HepG2 (cell line): Measurements from ENCODE around the gene UAP1L1. TPM values are rescaled to one million over a fixed set of nuclear protein-coding genes. Genes with fewer than 3 reads are reported as not detected.

Experiments
- ATAC-seq: fragments of 200-7000 bp; cut with Tn5 transposase; 3 replicates; pipeline ENCODE4 v1.9.1; 2020; ENCODE audit warnings: mild to moderate bottlenecking, moderate library complexity
- BruUV-seq: library from RNA; stranded (reverse); fragments of 400-500 nt; replicated peaks from 2 replicates; lab custom pipeline; 2021; lab: Mats Ljungman, UMichigan
- CTCF ChIA-PET: fragments of 300-600 bp; formaldehyde crosslinking; extraction: SDS; loops from one replicate; lab custom pipeline; 2021; ENCODE audit warnings: low total read pairs, inconsistent platforms, low intra/inter-chr PET ratio; lab: Yijun Ruan, JAX
- POLR2A ChIA-PET: fragments of 350-600 bp; sonication (Branson Sonifier 250); formaldehyde crosslinking; loops from one replicate; lab custom pipeline; 2020; ENCODE audit warnings: antibody characterized with exemption, inconsistent platforms; lab: Yijun Ruan, JAX
- DNase-seq: peaks from one replicate; pipeline ENCODE4 v3.0.0-alpha.2; 2015; ENCODE audit warnings: low spot score
- FAIRE-seq: peaks from 3 replicates; lab custom pipeline; 2011; peaks lifted over from hg19 to GRCh38; lab: Jason Lieb, UNC
- H2AFZ ChIP-seq: one replicate; pipeline ENCODE4 v1.6.1; 2011; ENCODE audit warnings: low read length, inconsistent platforms
- H3K27ac ChIP-seq: fragments of 300-600 bp; 3 replicates; pipeline ENCODE4 v1.8.0; 2011; ENCODE audit warnings: mixed run types, mild to moderate bottlenecking, mixed read lengths, low read length, inconsistent platforms; ENCODE audit not compliant: insufficient read depth; ENCODE audit errors: extremely low read length
- H3K27me3 ChIP-seq, 2 experiments: fragments of 200-600 bp in 1 of 2; 2 replicates in 1 of 2; 3 replicates in 1 of 2; pipeline versions ENCODE4 v1.6.0 to v1.8.0; 2011; ENCODE audit warnings: low read length in 2 of 2, mild to moderate bottlenecking in 2 of 2, moderate library complexity in 2 of 2, inconsistent platforms in 1 of 2; ENCODE audit not compliant: insufficient read depth in 2 of 2, control insufficient read depth in 1 of 2
- H3K36me3 ChIP-seq, 2 experiments: fragments of 200-600 bp in 1 of 2; replicated peaks in 1 of 2; 2 replicates in 1 of 2; 3 replicates in 1 of 2; pipeline versions ENCODE4 v1.5.1 to v1.8.0; 2011; ENCODE audit warnings: low read length in 2 of 2, inconsistent platforms in 1 of 2; ENCODE audit not compliant: insufficient read depth in 2 of 2, control insufficient read depth in 1 of 2
- H3K4me1 ChIP-seq: 2 replicates; pipeline ENCODE4 v1.5.1; 2012; ENCODE audit warnings: low read length, inconsistent platforms; ENCODE audit not compliant: insufficient read depth
- H3K4me2 ChIP-seq: 2 replicates; pipeline ENCODE4 v1.6.0; 2011; ENCODE audit warnings: low read depth, low read length, inconsistent platforms
- H3K4me3 ChIP-seq, 3 experiments: fragments of 200-600 bp in 1 of 3; sonication (generic), shearing (Covaris generic) in 1 of 3; replicated peaks in 1 of 3; 2 replicates each; pipeline ENCODE4 v1.5.1; 2011 to 2016; ENCODE audit warnings: low read length in 3 of 3, inconsistent platforms in 2 of 3, low read depth in 2 of 3, mild to moderate bottlenecking in 2 of 3, control low read depth in 1 of 3, mixed read lengths in 1 of 3; ENCODE audit not compliant: insufficient read depth in 1 of 3
- H3K79me2 ChIP-seq: one replicate; pipeline ENCODE4 v1.6.1; 2011; ENCODE audit warnings: low read length, inconsistent platforms; ENCODE audit not compliant: insufficient read depth
- H3K9ac ChIP-seq: 2 replicates; pipeline ENCODE4 v1.6.0; 2011; ENCODE audit warnings: mild to moderate bottlenecking, low read depth, low read length, inconsistent platforms; ENCODE audit not compliant: insufficient read depth
- H3K9me3 ChIP-seq: 2 replicates; pipeline ENCODE4 v1.5.1; 2012; ENCODE audit warnings: mild to moderate bottlenecking, low read length
- H4K20me1 ChIP-seq: 2 replicates; pipeline ENCODE4 v1.6.0; 2011; ENCODE audit warnings: inconsistent platforms, mild to moderate bottlenecking, low read length, moderate library complexity; ENCODE audit not compliant: insufficient read depth
- CAMTA2 ChIP-seq: sonication (generic); formaldehyde crosslinking; IDR thresholded peaks from 2 replicates; pipeline ENCODE4 v1.4.0; 2020; ENCODE audit warnings: mild to moderate bottlenecking, missing genetic modification reagents, borderline replicate concordance
- CREBL2 ChIP-seq: sonication (generic); formaldehyde crosslinking; IDR thresholded peaks from 2 replicates; pipeline ENCODE4 v1.8.1; 2023; ENCODE audit warnings: missing genetic modification reagents, mild to moderate bottlenecking, borderline replicate concordance
- FOXK1 ChIP-seq: sonication (generic); formaldehyde crosslinking; IDR thresholded peaks from 2 replicates; pipeline ENCODE4 v1.4.0; 2020; ENCODE audit warnings: low read depth, missing genetic modification reagents, borderline replicate concordance
- MNT ChIP-seq: fragments of 450-650 bp; IDR thresholded peaks from 2 replicates; pipeline ENCODE4 v1.6.1; 2016
- NCOR1 ChIP-seq: fragments of 200-600 bp; sonication (generic); IDR thresholded peaks from 2 replicates; pipeline ENCODE4 v1.7.0; 2017; ENCODE audit warnings: antibody characterized with exemption, low read length, borderline replicate concordance
- NR2F2 ChIP-seq: IDR thresholded peaks from 2 replicates; pipeline ENCODE4 v1.6.1; 2012; ENCODE audit warnings: low read depth, inconsistent platforms, borderline replicate concordance
- POGK ChIP-seq: sonication (generic); formaldehyde crosslinking; conservative IDR thresholded peaks from 2 replicates; pipeline ENCODE4 v1.8.0; 2022; ENCODE audit warnings: mild to moderate bottlenecking, moderate library complexity, missing genetic modification reagents
- REL ChIP-seq: sonication (generic); formaldehyde crosslinking; conservative IDR thresholded peaks from 2 replicates; pipeline ENCODE4 v1.8.0; 2022; ENCODE audit warnings: mild to moderate bottlenecking, missing genetic modification reagents, moderate library complexity
- RELA ChIP-seq: sonication (generic); formaldehyde crosslinking; IDR thresholded peaks from 2 replicates; pipeline ENCODE4 v1.4.0; 2020; ENCODE audit warnings: missing genetic modification reagents
- RNF219 ChIP-seq: sonication (generic); formaldehyde crosslinking; IDR thresholded peaks from 2 replicates; pipeline ENCODE4 v1.5.0; 2020; ENCODE audit warnings: mild to moderate bottlenecking, missing genetic modification reagents
- ZBTB7A ChIP-seq: sonication (generic); formaldehyde crosslinking; IDR thresholded peaks from 2 replicates; pipeline ENCODE4 v1.8.0; 2022; ENCODE audit warnings: mild to moderate bottlenecking, missing genetic modification reagents
- ZFP36 ChIP-seq: fragments of 150-350 bp; IDR thresholded peaks from 2 replicates; pipeline ENCODE4 v1.6.1; 2018; ENCODE audit warnings: borderline replicate concordance, low read length, low read depth; ENCODE audit not compliant: partially characterized antibody
- ZFP90 ChIP-seq: sonication (generic); formaldehyde crosslinking; IDR thresholded peaks from 2 replicates; pipeline ENCODE4 v1.8.0; 2022; ENCODE audit warnings: missing genetic modification reagents, mild to moderate bottlenecking, inconsistent platforms, borderline replicate concordance
- ZNF205 ChIP-seq: IDR thresholded peaks from 2 replicates; pipeline ENCODE4 v1.6.1; 2018; ENCODE audit warnings: missing biosample characterization, missing genetic modification reagents
- ZNF235 ChIP-seq: sonication (generic); formaldehyde crosslinking; IDR thresholded peaks from 2 replicates; pipeline ENCODE4 v1.8.1; 2023; ENCODE audit warnings: mild to moderate bottlenecking, missing genetic modification reagents, borderline replicate concordance
- ZNF274 ChIP-seq: sonication (generic); formaldehyde crosslinking; IDR thresholded peaks from 2 replicates; pipeline ENCODE4 v1.5.1; 2020; ENCODE audit warnings: mild to moderate bottlenecking, missing genetic modification reagents
- ZNF597 ChIP-seq: sonication (generic); formaldehyde crosslinking; IDR thresholded peaks from 2 replicates; pipeline ENCODE4 v1.5.0; 2020; ENCODE audit warnings: missing genetic modification reagents
- whole genome bisulfite sequencing: methylation state at CpG from one replicate; pipeline ENCODE4 v1.1.6; 2017; ENCODE audit warnings: low lambda C conversion rate; 5-methylcytosine and 5-hydroxymethylcytosine counted together
- in situ Hi-C: cut with HindIII; loops from 2 replicates; pipeline ENCODE4 v1.10.0; 2017; ENCODE audit warnings: low pct_unique_long_range_greater_than_20kb; ENCODE audit not compliant: extremely low pct_ligation_motif_present
- intact Hi-C: fragments of 100-400 bp; cut with micrococcal nuclease; formaldehyde crosslinking; loops from one replicate; pipeline ENCODE4 v1.10.0; 2022; ENCODE audit not compliant: unreplicated experiment
- polyA plus RNA-seq, 8 experiments: library from polyadenylated mRNA; depleted of rRNA in 3 of 8; stranded (reverse) in 7 of 8; unstranded in 1 of 8; fragments of >200 nt; fragmentation: Illumina TruSeq in 4 of 8; extraction: Trizol in 4 of 8; gene quantifications; 2 replicates each; pipeline versions ENCODE4 v1.2.1 to v1.2.3, GENCODE V29; 2011 to 2016; ENCODE audit warnings: low read depth in 4 of 8, missing spikeins in 1 of 8, mixed read lengths in 1 of 8; ENCODE audit not compliant: insufficient read depth in 1 of 8
- total RNA-seq, 5 experiments: library from RNA; depleted of rRNA; stranded (reverse); fragments of >200 nt; fragmentation: Illumina TruSeq; extraction: Trizol; gene quantifications; 2 replicates each; pipeline ENCODE4 v1.2.3, GENCODE V29; 2016; ENCODE audit warnings: low read depth in 1 of 5

Gene UAP1L1
- total and polyA plus RNA-seq, 2 of the 13 experiments (the other 11 are each of a cell fraction or from before 2014, with no cell fraction given), result 5.4 to 6.4 TPM

- peaks cover 3% of the 10 kb centered on the region; the same call in 1 of the 2 replicates for H4K20me1 ChIP-seq
- H3K36me3 ChIP-seq, result no peaks in the 10 kb centered on the region
- FAIRE-seq (no peak), DNase-seq (no peak), ATAC-seq (no peak)
- CTCF ChIA-PET, result no interaction called here
- H3K9me3 ChIP-seq, result no peaks in the 10 kb centered on the region
- POLR2A ChIA-PET, result no interaction called here
- H3K4me2 ChIP-seq, result peak overlapping the region; percentile 84; the same call in 1 of the 2 replicates
- peaks cover 3 to 27% of the 10 kb centered on the region in 2 experiments; a peak in 4 of 5 replicates for H3K27me3 ChIP-seq
- no peak for TF ChIP-seq ZNF597 (CRISPR knock-in tag)
- TF ChIP-seq ZNF235 (CRISPR knock-in tag), result no peak
- no peak for TF ChIP-seq FOXK1
- no peak for TF ChIP-seq ZBTB7A (CRISPR knock-in tag)
- TF ChIP-seq ZNF205 (CRISPR knock-in tag), result no peak
- no peak for TF ChIP-seq CREBL2 (CRISPR knock-in tag)
- TF ChIP-seq MNT, result no peak
- no peak for TF ChIP-seq RELA
- TF ChIP-seq RNF219 (CRISPR knock-in tag), result no peak
- no peak for TF ChIP-seq REL (CRISPR knock-in tag)
- no peak for TF ChIP-seq POGK (CRISPR knock-in tag)
- TF ChIP-seq ZFP90 (CRISPR knock-in tag), result no peak
- no peak for TF ChIP-seq NR2F2
- TF ChIP-seq ZNF274 (CRISPR knock-in tag), result no peak
- no peak for TF ChIP-seq ZFP36
- no peak for TF ChIP-seq CAMTA2 (CRISPR knock-in tag)
- TF ChIP-seq NCOR1, result no peak
- no peak overlapping the region for H3K27ac ChIP-seq
- intact Hi-C loops (no loop called here), in situ Hi-C loops (loop anchor here (10.0 kb wide), 1 partner anchor 269 kb away; no protein-coding TSS in a partner anchor)
- no peak overlapping the region for H3K9ac ChIP-seq
- H3K4me1 ChIP-seq, result peaks cover 25% of the 10 kb centered on the region
- 78% methylated on average over 3 of the region's 12 CpGs for WGBS
- no peak overlapping the region for H2AFZ ChIP-seq
- no peak overlapping the region for H3K4me3 ChIP-seq
- H3K79me2 ChIP-seq, result no peaks in the 10 kb centered on the region
- no TSS peak for BruUV-seq
Measured at GRCh38 chr9:137044037-137044436, 33.3 kb upstream of the UAP1L1 start.
